COLO668 (cell line): ENCODE measurements around the gene ASB6.

ENCODE experiments used
- DNase-seq: peaks from one replicate; lab custom pipeline; 2025; ENCODE audit not compliant: unreplicated experiment; lab: John Stamatoyannopoulos, UW

The ASB6 gene

GRCh38 chr9:129587487-129588262 is 54.3 kb downstream of the ASB6 start:
- no peak for DNase-seq

GRCh38 chr9:129586685-129587084 is 55.3 kb downstream of the ASB6 start:
- no peak for DNase-seq

GRCh38 chr9:129586245-129586644 is 55.7 kb downstream of the ASB6 start:
- no peak for DNase-seq

DNA sequence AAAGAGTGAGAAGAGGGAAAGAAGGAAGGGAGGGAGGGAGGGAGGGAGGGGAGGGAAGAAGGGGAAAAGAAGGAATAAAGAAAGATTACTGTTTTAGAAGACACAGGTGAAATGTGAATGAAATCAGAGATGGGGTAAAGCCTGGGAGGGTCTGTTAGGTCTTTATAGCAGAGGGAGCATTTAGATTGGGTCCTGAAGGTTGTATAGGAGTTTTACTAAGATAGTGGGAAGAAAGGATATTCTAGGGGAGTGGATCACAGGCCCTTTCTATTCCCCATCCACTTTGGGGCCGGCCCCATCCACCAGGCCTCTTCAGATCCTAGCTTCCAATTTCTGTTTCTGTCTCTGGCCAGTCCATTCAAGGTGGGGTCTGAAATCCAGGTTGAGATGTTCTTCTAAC is 56.6 kb downstream of the ASB6 start:
- no peak for DNase-seq
